Stimulated activated CD8-positive, alpha-beta memory T cell treated with anti-CD3 and anti-CD28 coated beads, Interleukin-15, amount 100 ng/mL, for 4 hours (primary cell): Measurements from ENCODE around the gene REEP3.
"Not testable (repeated sequence)": the region's sequence is repeated elsewhere in the genome, so short reads cannot be mapped to it uniquely, and the experiment has no call there.

Source experiments
- DNase-seq, 2 donors: peaks; one replicate each; pipeline ENCODE4 v3.0.0-alpha.2; 2020; ENCODE audit warnings: low read depth in 2 of 2

Gene REEP3

GRCh38 chr10:63630085-63630930 is 109.1 kb downstream of the REEP3 start:
- peak; percentile 68 to 77 for DNase-seq

- no peak for DNase-seq
Observed at GRCh38 chr10:63630931-63631680, 109.9 kb downstream of the REEP3 start.

- no peak for DNase-seq
Observed at GRCh38 chr10:63631991-63632390, 110.8 kb downstream of the REEP3 start.

GRCh38 chr10:63633677-63634487 is 112.7 kb downstream of the REEP3 start:
- DNase-seq, result no peak

GRCh38 chr10:63634488-63635065 is 113.4 kb downstream of the REEP3 start:
- DNase-seq, result no peak

GRCh38 chr10:63636812-63637211 is 115.6 kb downstream of the REEP3 start:
- DNase-seq, result no peak

GRCh38 chr10:63637901-63638327 is 116.7 kb downstream of the REEP3 start:
- no peak for DNase-seq

- no peak for DNase-seq
Observed at GRCh38 chr10:63641366-63641765, 120.2 kb downstream of the REEP3 start.

- DNase-seq, result no peak
Observed at GRCh38 chr10:63641799-63642198, 120.6 kb downstream of the REEP3 start.

GRCh38 chr10:63642808-63643207 is 121.6 kb downstream of the REEP3 start:
- DNase-seq, result no peak

GRCh38 chr10:63644418-63645142 is 123.4 kb downstream of the REEP3 start:
- no peak for DNase-seq

GRCh38 chr10:63645195-63645594 is 124.0 kb downstream of the REEP3 start:
- DNase-seq, result no peak

- no peak for DNase-seq
Observed at GRCh38 chr10:63646491-63646890, 125.3 kb downstream of the REEP3 start.

- no peak for DNase-seq
Observed at GRCh38 chr10:63651864-63652263, 130.7 kb downstream of the REEP3 start.

- DNase-seq, result no peak
Observed at GRCh38 chr10:63653747-63654146, 132.5 kb downstream of the REEP3 start.

GRCh38 chr10:63657761-63658160 is 136.6 kb downstream of the REEP3 start:
- DNase-seq, result no peak

GRCh38 chr10:63660941-63661340 is 139.7 kb downstream of the REEP3 start:
- not testable (repeated sequence) for DNase-seq

GRCh38 chr10:63661347-63661746 is 140.1 kb downstream of the REEP3 start:
- no peak for DNase-seq

GRCh38 chr10:63664341-63664885 is 143.2 kb downstream of the REEP3 start:
- DNase-seq, result no peak

GRCh38 chr10:63665006-63665580 is 143.9 kb downstream of the REEP3 start:
- not testable (repeated sequence) for DNase-seq
